GM18858 (cell line): ENCODE measurements around the gene CLSTN1.

Source experiments
- ATAC-seq: cut with Tn5 transposase; IDR thresholded peaks from one replicate; pipeline ENCODE4 v1.9.1; 2021; ENCODE audit not compliant: unreplicated experiment

CLSTN1 gene

GRCh38 chr1:9852004-9852403 lies 28.2 kb upstream of the CLSTN1 start:
- ATAC-seq, result no peak

- ATAC-seq, result no peak
Measured at GRCh38 chr1:9850442-9851162, 26.8 kb upstream of the CLSTN1 start.

- ATAC-seq, result no peak
Measured at GRCh38 chr1:9849691-9850441, 26.1 kb upstream of the CLSTN1 start.

- no peak for ATAC-seq
Measured at GRCh38 chr1:9848022-9848421, 24.3 kb upstream of the CLSTN1 start.

- ATAC-seq, result no peak
Measured at GRCh38 chr1:9847269-9847668, 23.5 kb upstream of the CLSTN1 start.

GRCh38 chr1:9846611-9847171 lies 22.9 kb upstream of the CLSTN1 start:
- ATAC-seq, result no peak

GRCh38 chr1:9845914-9846313 lies 22.1 kb upstream of the CLSTN1 start:
- ATAC-seq, result no peak

- no peak for ATAC-seq
Measured at GRCh38 chr1:9844756-9845155, 21.0 kb upstream of the CLSTN1 start.

GRCh38 chr1:9844106-9844505 lies 20.3 kb upstream of the CLSTN1 start:
- no peak for ATAC-seq

- ATAC-seq, result no peak
Measured at GRCh38 chr1:9843576-9843945, 19.8 kb upstream of the CLSTN1 start.

GRCh38 chr1:9842781-9843575 lies 19.2 kb upstream of the CLSTN1 start:
- no peak for ATAC-seq

- no peak for ATAC-seq
Measured at GRCh38 chr1:9842073-9842711, 18.4 kb upstream of the CLSTN1 start.

- no peak for ATAC-seq
Measured at GRCh38 chr1:9841460-9841859, 17.7 kb upstream of the CLSTN1 start.

- ATAC-seq, result no peak
Measured at GRCh38 chr1:9840176-9840575, 16.4 kb upstream of the CLSTN1 start.

GRCh38 chr1:9838946-9839345 lies 15.2 kb upstream of the CLSTN1 start:
- no peak for ATAC-seq

GRCh38 chr1:9836632-9836960 lies 12.8 kb upstream of the CLSTN1 start:
- no peak for ATAC-seq

- ATAC-seq, result no peak
Measured at GRCh38 chr1:9835758-9836631, 12.2 kb upstream of the CLSTN1 start.

- ATAC-seq, result no peak
Measured at GRCh38 chr1:9835404-9835757, 11.6 kb upstream of the CLSTN1 start.

GRCh38 chr1:9833632-9834031 lies 9.9 kb upstream of the CLSTN1 start:
- no peak for ATAC-seq

GRCh38 chr1:9827558-9828185 lies 3.9 kb upstream of the CLSTN1 start:
- no peak for ATAC-seq
